Measurements from ENCODE around the gene ASB4. TPM values are rescaled to one million over a fixed set of nuclear protein-coding genes. Genes with fewer than 3 reads are reported as not detected.

Gene ASB4
- total and polyA plus RNA-seq, 2 experiments from 2014 or later: not detected

DNA sequence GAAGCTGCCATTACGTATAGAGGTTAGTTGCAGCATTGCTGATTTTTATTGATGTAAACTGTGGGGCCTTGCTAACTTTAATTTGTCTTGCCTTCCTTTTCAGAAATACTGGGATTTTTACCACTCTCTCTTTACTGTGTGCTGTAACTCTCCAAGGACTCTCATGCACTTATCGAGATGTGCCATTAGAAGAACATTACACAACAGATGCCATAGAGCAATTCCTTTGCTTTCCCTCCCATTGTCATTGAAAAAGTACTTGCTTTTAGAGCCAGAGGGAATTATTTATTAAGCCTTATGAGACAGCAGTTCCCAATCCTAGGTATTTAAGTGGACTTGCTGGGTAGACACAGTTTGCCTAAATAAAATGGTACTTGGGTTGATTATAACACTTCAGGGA lies 51.7 kb downstream of the ASB4 start:
- Mint-ChIP-seq H3K27me3 (ENCODE audit: insufficient read depth, low read depth, poor library complexity) (no peaks in the 10 kb centered on the region), H3K9me3 (no peaks in the 10 kb centered on the region), H3K4me3 (no peak overlapping the region), H3K4me1 (no peaks in the 10 kb centered on the region), H3K27ac (no peak overlapping the region), H3K36me3 (ENCODE audit: low read depth) (no peaks in the 10 kb centered on the region)
- H2AFZ ChIP-seq: no peak overlapping the region
- DNase-seq (ENCODE audit: low spot score) (no peak), ATAC-seq (no peak)
- H3K4me2 ChIP-seq: no peak overlapping the region
- no peaks in the 10 kb centered on the region for H3K9me2 ChIP-seq (ENCODE audit: insufficient read depth)
- no peaks in the 10 kb centered on the region for H3K4me1 ChIP-seq (ENCODE audit: insufficient read depth)
- no peak overlapping the region for H3K4me3 ChIP-seq
- H3K27ac ChIP-seq (ENCODE audit: low read depth): no peak overlapping the region
- TF ChIP-seq ZNF331 (CRISPR knock-in tag; IDR thresholded peaks at IDR 0.05; ENCODE audit: low read depth) (no peak), NANOG (IDR thresholded peaks at IDR 0.05; ENCODE audit: borderline replicate concordance) (no peak), JUNB (IDR thresholded peaks at IDR 0.05; ENCODE audit: unreplicated experiment) (no peak), ZNF114 (CRISPR knock-in tag; IDR thresholded peaks at IDR 0.05) (no peak), CREB1 (CRISPR knock-in tag; IDR thresholded peaks at IDR 0.05; ENCODE audit: low read depth) (no peak), EZH2phosphoT487 (IDR thresholded peaks at IDR 0.05; ENCODE audit: unreplicated experiment) (no peak), REST (IDR thresholded peaks at IDR 0.05; ENCODE audit: unreplicated experiment) (no peak), POLR2AphosphoS5 (IDR thresholded peaks at IDR 0.05; ENCODE audit: low read depth) (no peak), ETS1 (IDR thresholded peaks at IDR 0.05) (no peak), STAT1 (IDR thresholded peaks at IDR 0.05; ENCODE audit: unreplicated experiment) (no peak)
- TF ChIP-seq, protein P1, sequence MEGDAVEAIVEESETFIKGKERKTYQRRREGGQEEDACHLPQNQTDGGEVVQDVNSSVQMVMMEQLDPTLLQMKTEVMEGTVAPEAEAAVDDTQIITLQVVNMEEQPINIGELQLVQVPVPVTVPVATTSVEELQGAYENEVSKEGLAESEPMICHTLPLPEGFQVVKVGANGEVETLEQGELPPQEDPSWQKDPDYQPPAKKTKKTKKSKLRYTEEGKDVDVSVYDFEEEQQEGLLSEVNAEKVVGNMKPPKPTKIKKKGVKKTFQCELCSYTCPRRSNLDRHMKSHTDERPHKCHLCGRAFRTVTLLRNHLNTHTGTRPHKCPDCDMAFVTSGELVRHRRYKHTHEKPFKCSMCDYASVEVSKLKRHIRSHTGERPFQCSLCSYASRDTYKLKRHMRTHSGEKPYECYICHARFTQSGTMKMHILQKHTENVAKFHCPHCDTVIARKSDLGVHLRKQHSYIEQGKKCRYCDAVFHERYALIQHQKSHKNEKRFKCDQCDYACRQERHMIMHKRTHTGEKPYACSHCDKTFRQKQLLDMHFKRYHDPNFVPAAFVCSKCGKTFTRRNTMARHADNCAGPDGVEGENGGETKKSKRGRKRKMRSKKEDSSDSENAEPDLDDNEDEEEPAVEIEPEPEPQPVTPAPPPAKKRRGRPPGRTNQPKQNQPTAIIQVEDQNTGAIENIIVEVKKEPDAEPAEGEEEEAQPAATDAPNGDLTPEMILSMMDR (conservative IDR thresholded peaks at IDR 0.05; ENCODE audit: low read depth in 2 of 2): no peak
- no peaks in the 10 kb centered on the region for H3K79me2 ChIP-seq (replicated peaks; ENCODE audit: insufficient read depth)
- no peaks in the 10 kb centered on the region for H3K36me3 ChIP-seq (ENCODE audit: insufficient read depth)
- no peaks in the 10 kb centered on the region for H3K27me3 ChIP-seq (ENCODE audit: insufficient read depth)
- no peaks in the 10 kb centered on the region for H3F3A ChIP-seq (replicated peaks; ENCODE audit: low read depth)
- H4K20me1 ChIP-seq (replicated peaks; ENCODE audit: insufficient read depth): no peaks in the 10 kb centered on the region

Data from GM23338 (cell line).